Transverse colon (tissue), 4 donors: ENCODE data around the gene AURKA. TPM values are rescaled to one million over a fixed set of nuclear protein-coding genes. Genes with fewer than 3 reads are reported as not detected.
A peak's percentile ranks its signal among the peaks of the same experiment; 100 is the strongest.
"Not testable (repeated sequence)": the region's sequence is repeated elsewhere in the genome, so short reads cannot be mapped to it uniquely, and the experiment has no call there.

ENCODE experiments used
- DNase-seq: peaks from one replicate; pipeline ENCODE4 v3.0.0-alpha.2; 2019
- H3K27ac ChIP-seq, 4 donors: fragments of 200-600 bp; sonication (generic); 2 replicates each; pipeline ENCODE4 v1.5.1; 2016 to 2018; ENCODE audit warnings: inconsistent platforms in 4 of 4
- H3K27me3 ChIP-seq: fragments of 200-600 bp; sonication (generic); 2 replicates; pipeline ENCODE4 v1.5.1; 2017; ENCODE audit warnings: inconsistent platforms
- H3K36me3 ChIP-seq, 4 donors: fragments of 200-600 bp; sonication (generic); 2 replicates each; pipeline ENCODE4 v1.5.1; 2017 to 2019; ENCODE audit warnings: inconsistent platforms in 4 of 4
- H3K4me1 ChIP-seq, 4 donors: fragments of 200-600 bp; sonication (generic); 2 replicates each; pipeline ENCODE4 v1.5.1; 2017 to 2020; ENCODE audit warnings: inconsistent platforms in 4 of 4
- H3K4me3 ChIP-seq, 4 donors: fragments of 200-600 bp; sonication (generic); 1 replicate in 1 of 4; 2 replicates in 3 of 4; pipeline versions ENCODE4 v1.5.1 to v1.6.1; 2017 to 2019; ENCODE audit warnings: inconsistent platforms in 4 of 4
- H3K9me3 ChIP-seq, 2 donors: fragments of 200-600 bp; sonication (generic); 2 replicates each; pipeline ENCODE4 v1.5.1; 2017 to 2019; ENCODE audit warnings: inconsistent platforms in 2 of 2
- CTCF ChIP-seq, 5 experiments: fragments of 200-600 bp in 3 of 5; fragments of 450-650 bp in 2 of 5; sonication (generic) in 3 of 5; IDR thresholded peaks; 1 replicate in 2 of 5; 2 replicates in 3 of 5; pipeline ENCODE4 v1.5.1; 2016 to 2017; ENCODE audit warnings: antibody characterized with exemption in 5 of 5, inconsistent platforms in 3 of 5, mild to moderate bottlenecking in 2 of 5, moderate library complexity in 1 of 5
- EP300 ChIP-seq: sonication (generic); formaldehyde crosslinking; IDR thresholded peaks from one replicate; pipeline ENCODE4 v1.6.1; 2017; ENCODE audit warnings: antibody characterized with exemption, low read depth
- POLR2A ChIP-seq: fragments of 450-650 bp; IDR thresholded peaks from one replicate; pipeline ENCODE4 v1.6.1; 2016; ENCODE audit warnings: antibody characterized with exemption, mild to moderate bottlenecking, moderate library complexity
- POLR2AphosphoS5 ChIP-seq, 3 donors: sonication (generic); formaldehyde crosslinking; IDR thresholded peaks; one replicate each; pipeline ENCODE4 v1.6.1; 2016; ENCODE audit warnings: antibody characterized with exemption in 3 of 3
- WGBS, 2 donors: methylation state at CpG; one replicate each; pipeline ENCODE4 v1.1.5; 2018; ENCODE audit warnings: low coverage in 1 of 2; 5-methylcytosine and 5-hydroxymethylcytosine counted together
- in situ Hi-C, 4 donors: fragments of 200-750 bp; cut with MboI; loops; one replicate each; pipeline versions ENCODE4 v1.15.0 to v1.15.1; 2017; ENCODE audit warnings: low sequenced_read_pairs in 3 of 4, low pct_ligation_motif_present in 1 of 4, low pct_unique_long_range_greater_than_20kb in 1 of 4
- intact Hi-C: fragments of 100-400 bp; cut with DNase I; formaldehyde crosslinking; loops from one replicate; pipeline ENCODE4 v1.15.1; 2023; ENCODE audit warnings: low total_unique reads
- total RNA-seq, 4 donors: library from RNA; depleted of rRNA; stranded (reverse); fragments of >200 nt; gene quantifications; one replicate each; pipeline ENCODE4 v1.1.0, GENCODE V29; 2016

AURKA gene
- total RNA-seq, 4 donors from 2014 or later, result 0.75 to 12.4 (median 4.9) TPM

DNA sequence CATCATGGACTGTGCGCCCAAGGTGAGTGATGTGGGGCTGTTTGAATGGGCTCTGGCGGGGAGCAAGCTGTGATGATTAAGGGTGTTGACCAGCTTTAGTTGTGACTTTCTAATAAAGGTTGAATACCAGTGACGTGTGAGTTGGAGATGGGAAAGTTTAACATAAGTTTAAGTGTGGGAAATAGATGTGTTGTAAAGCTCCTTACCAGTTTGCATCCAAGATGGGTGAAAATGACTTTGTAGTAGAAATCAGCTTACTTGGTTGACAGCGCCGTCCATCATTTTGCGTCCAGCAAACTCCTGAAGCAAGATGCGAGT, 20.4 kb upstream of the AURKA start:
- WGBS, 2 donors, result 72 to 86% methylated on average over 7 of the region's 7 CpGs
- Histone ChIP-seq H3K9me3 (no peaks in the 10 kb centered on the region), H3K4me1 (peaks cover 0 to 12% (median 0%) of the 10 kb centered on the region in 4 donors), H3K4me3 (peak overlapping the region in 2 of 4 donors; percentile 4 to 8), H3K27me3 (no peaks in the 10 kb centered on the region), H3K27ac (peak overlapping the region; percentile 49 to 56 (median 56)), H3K36me3 (peaks cover 0 to 6% (median 3%) of the 10 kb centered on the region in 4 donors)
- intact Hi-C loops (no loop called here), in situ Hi-C loops (no loop called here)
- DNase-seq, result no peak
- TF ChIP-seq CTCF (IDR thresholded peaks at IDR 0.05), result no peak
- TF ChIP-seq POLR2A, result no peak
- no peak for TF ChIP-seq EP300
- no peak for TF ChIP-seq POLR2AphosphoS5 (IDR thresholded peaks at IDR 0.05)

DNA sequence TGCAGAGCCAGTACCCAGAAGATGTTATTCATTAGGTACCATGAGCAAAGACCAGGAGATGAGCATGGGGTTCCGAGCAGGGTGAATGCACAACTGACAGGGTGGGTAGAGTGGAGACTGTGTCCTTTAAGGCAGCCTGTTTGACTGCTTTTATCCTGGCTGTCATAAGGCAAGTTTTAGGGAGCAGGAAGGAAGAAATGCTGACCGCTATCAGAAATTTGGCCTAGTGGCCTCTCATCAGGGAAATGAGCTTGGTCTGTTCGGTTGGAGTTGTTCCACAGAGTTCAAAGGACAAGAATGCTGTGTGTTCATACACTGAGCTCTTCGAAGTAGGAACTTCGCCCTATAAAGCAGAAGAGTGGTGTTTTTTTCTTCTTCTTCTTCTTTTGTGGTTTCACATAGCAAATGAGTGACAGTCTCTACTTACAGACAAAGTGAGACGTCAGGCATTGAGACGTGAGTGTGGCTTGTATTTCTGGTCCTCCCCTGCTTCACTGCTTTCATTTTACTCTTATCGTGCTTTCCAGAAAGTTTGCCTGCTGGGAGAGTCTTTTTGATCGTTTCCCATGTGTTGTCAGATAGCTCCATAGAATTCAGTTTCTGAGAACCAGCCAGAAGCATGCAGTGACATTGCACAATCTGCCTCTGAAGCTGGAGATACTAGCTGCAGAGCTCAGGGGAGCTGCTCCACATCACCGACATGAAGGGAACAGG, 19.9 kb upstream of the AURKA start, which contains the start of gene CASS4:
TSS of gene CASS4 (plus strand) at position 502 of the 714 bp plus-strand sequence. CDS start at position 701, 199 bp downstream.
- no peaks in the 10 kb centered on the region for H3K27me3 ChIP-seq
- intact Hi-C loops (no loop called here), in situ Hi-C loops (no loop called here)
- 56% methylated on average over 4 to 10 of the region's 10 CpGs for WGBS, 2 donors
- DNase-seq, result no peak
- peaks cover 0 to 12% (median 0%) of the 10 kb centered on the region in 4 donors for H3K4me1 ChIP-seq
- H3K4me3 ChIP-seq, result peak within 1 kb of the TSS in 2 of 4 donors; percentile 4 to 8
- TF ChIP-seq EP300 (no peak), POLR2AphosphoS5 (IDR thresholded peaks at IDR 0.05) (peak in 2 of 3 donors; percentile 9 to 47), POLR2A (peak; percentile 48), CTCF (IDR thresholded peaks at IDR 0.05) (no peak)
- H3K9me3 ChIP-seq, result no peaks in the 10 kb centered on the region
- H3K27ac ChIP-seq, result peak within 1 kb of the TSS; percentile 49 to 56 (median 56)
- H3K36me3 ChIP-seq, result peaks cover 0 to 11% (median 5%) of the 10 kb centered on the region in 4 donors

DNA sequence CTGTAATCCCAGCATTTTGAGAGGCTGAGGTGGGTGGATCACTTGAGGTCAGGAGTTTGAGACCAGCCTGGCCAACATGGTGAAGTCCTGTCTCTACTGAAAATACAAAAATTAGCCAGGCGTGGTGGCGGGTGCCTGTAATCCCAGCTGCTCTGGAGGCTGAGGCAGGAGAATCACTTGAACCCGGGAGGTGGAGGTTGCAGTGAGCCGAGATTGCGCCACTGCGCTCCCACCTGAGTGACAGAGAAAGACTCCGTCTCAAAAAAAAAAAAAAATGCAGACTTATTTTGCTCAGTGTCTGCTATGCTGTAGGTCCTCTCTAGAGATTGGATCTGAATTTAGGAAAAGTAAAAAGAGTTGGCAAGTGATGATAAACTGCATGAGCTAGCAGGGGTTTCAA, 19.3 kb upstream of the AURKA start:
- H3K4me3 ChIP-seq, H3K9me3 ChIP-seq, DNase-seq, H3K27me3 ChIP-seq, in situ Hi-C loops, intact Hi-C loops: not testable (repeated sequence)
- Histone ChIP-seq H3K4me1 (peaks cover 0 to 12% (median 0%) of the 10 kb centered on the region in 4 donors), H3K36me3 (peaks cover 0 to 17% (median 8%) of the 10 kb centered on the region in 4 donors), H3K27ac (peak overlapping the region; percentile 49 to 56 (median 56))
- WGBS, 2 donors, result 95% methylated on average over 7 of the region's 7 CpGs; no CpG with 5 or more reads in 1 of the 2 donors

GRCh38 chr20:56409956-56410355, 17.9 kb upstream of the AURKA start:
- H3K27me3 ChIP-seq, result no peaks in the 10 kb centered on the region
- DNase-seq, result no peak

More at GRCh38 chr20:56409956-56410355, 17.9 kb upstream of the AURKA start:
- Histone ChIP-seq H3K36me3 (peaks cover 0 to 30% (median 14%) of the 10 kb centered on the region in 4 donors), H3K27ac (peak overlapping the region in 2 of 4 donors; percentile 33 to 41), H3K4me1 (peaks cover 0 to 12% (median 0%) of the 10 kb centered on the region in 4 donors), H3K9me3 (no peaks in the 10 kb centered on the region), H3K4me3 (no peak overlapping the region)
- TF ChIP-seq EP300 (no peak), CTCF (IDR thresholded peaks at IDR 0.05) (no peak), POLR2A (no peak), POLR2AphosphoS5 (IDR thresholded peaks at IDR 0.05) (no peak)
- intact Hi-C loops (loop anchor here (5.0 kb wide), 1 partner anchor 167 kb away; no protein-coding TSS in a partner anchor), in situ Hi-C loops (loop anchor here in 1 of 4 donors (10.0 kb wide), 1 partner anchor 55 kb away; the partner anchor contains the start of gene RTF2)
- 89% methylated on average over 1 of the region's 1 CpG; no CpG with 5 or more reads in 1 of the 2 donors for WGBS, 2 donors
